ENCODE results near the gene ZNF664.

The ZNF664 gene

DNA sequence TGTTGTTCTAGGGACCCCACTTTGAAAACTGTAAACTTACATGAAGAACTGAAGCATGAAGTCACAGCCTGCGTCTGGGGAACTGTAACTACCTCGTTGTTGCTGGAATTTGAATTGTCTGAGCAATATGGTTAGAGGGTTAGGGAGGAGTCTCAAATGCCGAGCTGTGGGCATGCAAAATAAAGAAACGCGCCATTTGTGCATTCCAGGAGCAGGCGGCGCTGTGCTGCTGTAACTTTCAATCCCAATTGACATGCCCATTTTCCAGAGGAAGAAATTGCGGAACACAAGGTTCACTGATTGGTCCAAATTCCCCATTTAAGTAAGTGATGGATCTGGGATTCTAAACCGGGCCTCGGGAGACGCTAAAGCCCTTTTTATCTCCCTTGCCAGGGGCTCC lies 61.3 kb downstream of the ZNF664 start:
- TF ChIP-seq, protein P1, sequence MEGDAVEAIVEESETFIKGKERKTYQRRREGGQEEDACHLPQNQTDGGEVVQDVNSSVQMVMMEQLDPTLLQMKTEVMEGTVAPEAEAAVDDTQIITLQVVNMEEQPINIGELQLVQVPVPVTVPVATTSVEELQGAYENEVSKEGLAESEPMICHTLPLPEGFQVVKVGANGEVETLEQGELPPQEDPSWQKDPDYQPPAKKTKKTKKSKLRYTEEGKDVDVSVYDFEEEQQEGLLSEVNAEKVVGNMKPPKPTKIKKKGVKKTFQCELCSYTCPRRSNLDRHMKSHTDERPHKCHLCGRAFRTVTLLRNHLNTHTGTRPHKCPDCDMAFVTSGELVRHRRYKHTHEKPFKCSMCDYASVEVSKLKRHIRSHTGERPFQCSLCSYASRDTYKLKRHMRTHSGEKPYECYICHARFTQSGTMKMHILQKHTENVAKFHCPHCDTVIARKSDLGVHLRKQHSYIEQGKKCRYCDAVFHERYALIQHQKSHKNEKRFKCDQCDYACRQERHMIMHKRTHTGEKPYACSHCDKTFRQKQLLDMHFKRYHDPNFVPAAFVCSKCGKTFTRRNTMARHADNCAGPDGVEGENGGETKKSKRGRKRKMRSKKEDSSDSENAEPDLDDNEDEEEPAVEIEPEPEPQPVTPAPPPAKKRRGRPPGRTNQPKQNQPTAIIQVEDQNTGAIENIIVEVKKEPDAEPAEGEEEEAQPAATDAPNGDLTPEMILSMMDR (IDR thresholded peaks at IDR 0.05; ENCODE audit: low read depth, low read length), result no peak
- no peak overlapping the region for H3K4me3 ChIP-seq (ENCODE audit: low read depth, low read length)

DNA sequence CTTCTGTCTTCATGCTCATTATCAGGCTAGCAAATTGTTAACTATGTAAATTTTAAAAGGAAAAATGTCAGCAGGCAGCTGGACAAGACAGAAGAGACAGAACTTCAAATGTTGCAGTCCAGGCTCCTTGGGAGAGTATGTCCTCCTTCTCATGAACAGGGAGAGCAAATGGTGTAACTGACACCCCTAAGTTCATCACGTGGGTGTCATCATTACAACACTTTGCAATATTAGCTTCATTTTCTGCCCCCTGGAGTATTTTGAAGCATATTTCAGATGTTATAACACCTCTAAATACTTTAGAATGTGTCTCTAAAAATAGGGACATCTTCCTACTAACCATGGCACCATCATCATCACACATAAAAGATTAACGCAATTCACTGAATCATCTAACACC lies 62.1 kb downstream of the ZNF664 start:
- TF ChIP-seq, protein P1 (IDR thresholded peaks at IDR 0.05; ENCODE audit: low read depth, low read length), result no peak
- no peak overlapping the region for H3K4me3 ChIP-seq (ENCODE audit: low read depth, low read length)

DNA sequence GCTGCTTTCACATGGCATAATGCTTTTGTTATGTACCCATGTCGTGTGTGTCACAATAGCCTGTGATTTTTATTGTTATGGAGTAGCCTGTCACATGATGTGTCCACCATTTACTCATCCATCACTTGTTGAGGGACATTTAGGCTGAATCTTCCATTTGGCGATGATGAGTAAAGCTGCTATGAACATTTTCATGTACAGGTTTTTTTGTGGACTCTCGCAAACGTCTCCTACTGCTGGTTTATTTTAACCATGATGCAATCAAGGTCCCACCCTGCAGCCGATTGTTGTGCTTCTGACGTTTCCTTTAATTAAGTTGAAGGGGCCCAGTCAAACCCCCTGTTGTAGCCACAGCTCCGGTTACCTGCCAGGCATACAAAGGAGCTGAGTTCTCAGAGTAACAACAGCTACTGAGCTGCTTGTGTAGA lies 63.2 kb downstream of the ZNF664 start:
- TF ChIP-seq, protein P1 (IDR thresholded peaks at IDR 0.05; ENCODE audit: low read depth, low read length), result no peak
- H3K4me3 ChIP-seq (ENCODE audit: low read depth, low read length), result no peak overlapping the region

DNA sequence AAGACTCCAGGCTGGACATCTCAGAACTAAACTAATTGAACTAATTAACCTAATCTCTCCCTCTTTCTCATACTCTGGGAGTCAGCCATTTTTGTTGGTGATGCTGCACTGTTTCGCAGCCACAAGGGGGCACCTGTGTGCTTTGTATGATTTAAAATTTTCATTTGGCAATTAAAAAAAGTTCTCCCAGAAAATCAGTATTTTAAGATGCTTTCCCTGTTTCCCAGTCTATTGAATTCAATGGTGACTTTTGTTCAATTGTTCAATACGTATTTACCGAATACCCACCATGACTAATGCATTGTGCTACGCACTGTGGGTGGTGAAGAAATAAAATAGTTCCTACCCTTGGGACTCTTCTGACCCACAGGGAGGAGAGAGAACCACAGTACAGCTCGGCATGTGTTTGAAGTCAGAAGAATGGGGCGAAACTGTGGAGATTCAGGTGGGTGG lies 63.7 kb downstream of the ZNF664 start:
- TF ChIP-seq, protein P1 (IDR thresholded peaks at IDR 0.05; ENCODE audit: low read depth, low read length), result peak; percentile 86
- no peak overlapping the region for H3K4me3 ChIP-seq (ENCODE audit: low read depth, low read length)

DNA sequence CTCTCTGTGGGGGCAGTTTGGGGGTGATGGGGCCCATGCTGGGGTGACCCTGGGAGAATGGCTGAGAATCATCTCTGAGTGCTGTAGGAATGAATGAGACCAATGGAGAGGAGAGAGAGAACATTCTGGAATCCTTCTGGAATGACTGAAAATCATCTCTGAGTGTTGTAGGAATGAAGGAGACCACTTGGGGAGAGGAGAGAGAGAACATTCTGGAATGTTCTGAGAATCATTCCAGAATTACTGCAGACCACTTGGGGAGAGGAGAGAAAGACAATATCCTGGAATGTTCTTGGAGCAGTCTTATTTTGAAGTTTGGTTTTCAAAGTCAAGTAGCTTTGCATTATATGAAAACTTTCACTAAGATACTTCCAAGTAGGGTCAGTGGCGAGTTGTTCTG lies 64.3 kb downstream of the ZNF664 start:
- H3K4me3 ChIP-seq (ENCODE audit: low read depth, low read length), result no peak overlapping the region
- TF ChIP-seq, protein P1 (IDR thresholded peaks at IDR 0.05; ENCODE audit: low read depth, low read length), result no peak

DNA sequence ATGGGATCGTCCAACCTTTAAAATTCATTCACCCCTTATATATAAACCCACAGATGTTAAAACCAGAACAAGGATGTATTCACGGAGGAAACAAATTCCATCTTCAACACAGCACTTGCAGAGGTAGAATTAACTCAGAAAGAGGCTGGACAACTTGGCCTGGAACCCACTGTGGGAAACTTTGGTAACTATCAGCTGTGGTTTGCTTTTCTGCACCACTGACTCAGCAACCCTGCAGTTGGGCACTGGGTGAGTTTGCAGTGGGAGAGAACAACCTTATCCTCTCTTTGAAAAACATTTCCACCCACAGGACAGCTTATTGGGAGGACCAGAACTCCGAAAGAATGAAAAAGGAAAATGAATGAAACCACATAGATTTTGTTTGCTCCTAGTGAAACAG lies 66.3 kb downstream of the ZNF664 start:
- no peak overlapping the region for H3K4me3 ChIP-seq (ENCODE audit: low read depth, low read length)
- TF ChIP-seq, protein P1 (IDR thresholded peaks at IDR 0.05; ENCODE audit: low read depth, low read length), result no peak

DNA sequence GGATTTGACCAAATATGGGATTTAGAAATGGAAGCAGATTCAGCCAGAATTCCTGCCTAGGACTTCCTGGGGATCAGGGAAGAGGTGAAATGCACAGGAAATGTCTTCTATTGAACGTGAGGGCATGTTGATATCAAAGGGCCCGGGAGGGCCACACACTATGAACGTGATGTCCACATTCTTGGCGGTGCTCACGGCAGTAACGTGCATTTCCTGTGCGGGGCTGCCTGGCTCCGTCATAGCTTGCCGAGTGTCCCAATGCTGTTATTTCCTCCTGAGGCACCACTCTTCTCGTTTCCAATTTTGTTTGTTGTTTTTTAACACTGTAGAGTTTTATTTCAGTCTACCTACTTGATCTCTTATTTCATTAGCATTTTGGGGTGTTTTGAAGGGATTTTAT lies 67.3 kb downstream of the ZNF664 start:
- H3K4me3 ChIP-seq (ENCODE audit: low read depth, low read length), result no peak overlapping the region
- TF ChIP-seq, protein P1 (IDR thresholded peaks at IDR 0.05; ENCODE audit: low read depth, low read length), result no peak
